Testis (tissue), 2 donors: Measurements from ENCODE around the gene PSORS1C1.
"Not testable (repeated sequence)": the region's sequence is repeated elsewhere in the genome, so short reads cannot be mapped to it uniquely, and the experiment has no call there.

Experiments
- CTCF ChIP-seq, 3 experiments: fragments of 450-650 bp in 2 of 3; fragments of 200-600 bp in 1 of 3; sonication (generic) in 1 of 3; IDR thresholded peaks; one replicate each; pipeline ENCODE4 v1.5.1; 2016 to 2019; ENCODE audit warnings: antibody characterized with exemption in 3 of 3, mild to moderate bottlenecking in 2 of 3, moderate library complexity in 1 of 3
- POLR2A ChIP-seq: fragments of 450-650 bp; IDR thresholded peaks from one replicate; pipeline ENCODE4 v1.6.1; 2017; ENCODE audit warnings: antibody characterized with exemption, mild to moderate bottlenecking, moderate library complexity

- TF ChIP-seq CTCF (IDR thresholded peaks at IDR 0.05); POLR2A: not testable (repeated sequence)
Observed at GRCh38 chr6:31164475-31165063, 50.0 kb downstream of the PSORS1C1 start.
